Dedifferentiated amniotic fluid mesenchymal stem cell (primary cell): ENCODE data around the gene ARHGAP15.
A peak's percentile ranks its signal among the peaks of the same experiment; 100 is the strongest.

Source experiments
- DNase-seq: peaks from one replicate; pipeline ENCODE4 v3.0.0-alpha.2; 2016; ENCODE audit errors: extremely low spot score

The ARHGAP15 gene

GRCh38 chr2:143262389-143262788 lies 133.2 kb downstream of the ARHGAP15 start:
- DNase-seq, result no peak

- no peak for DNase-seq
These were observed 133.9 kb downstream of the ARHGAP15 start for GRCh38 chr2:143263066-143263625.

GRCh38 chr2:143264851-143265250 lies 135.6 kb downstream of the ARHGAP15 start:
- peak; percentile 95 for DNase-seq

GRCh38 chr2:143279672-143280071 lies 150.5 kb downstream of the ARHGAP15 start:
- no peak for DNase-seq

- no peak for DNase-seq
These were observed 151.0 kb downstream of the ARHGAP15 start for GRCh38 chr2:143280097-143280757.

- no peak for DNase-seq
These were observed 153.5 kb downstream of the ARHGAP15 start for GRCh38 chr2:143282684-143283083.

- no peak for DNase-seq
These were observed 155.0 kb downstream of the ARHGAP15 start for GRCh38 chr2:143284087-143284675.

GRCh38 chr2:143289025-143289424 lies 159.8 kb downstream of the ARHGAP15 start:
- DNase-seq, result no peak

- no peak for DNase-seq
These were observed 161.0 kb downstream of the ARHGAP15 start for GRCh38 chr2:143290221-143290620.

- no peak for DNase-seq
These were observed 164.8 kb downstream of the ARHGAP15 start for GRCh38 chr2:143294068-143294467.

- no peak for DNase-seq
These were observed 166.9 kb downstream of the ARHGAP15 start for GRCh38 chr2:143296089-143296488.

GRCh38 chr2:143297182-143297581 lies 168.0 kb downstream of the ARHGAP15 start:
- DNase-seq, result no peak

- DNase-seq, result no peak
These were observed 171.3 kb downstream of the ARHGAP15 start for GRCh38 chr2:143300536-143300935.

- no peak for DNase-seq
These were observed 182.2 kb downstream of the ARHGAP15 start for GRCh38 chr2:143311426-143311825.

- no peak for DNase-seq
These were observed 183.2 kb downstream of the ARHGAP15 start for GRCh38 chr2:143312441-143312840.

GRCh38 chr2:143313861-143314260 lies 184.6 kb downstream of the ARHGAP15 start:
- DNase-seq, result no peak

- DNase-seq, result no peak
These were observed 192.8 kb downstream of the ARHGAP15 start for GRCh38 chr2:143321994-143322393.

GRCh38 chr2:143329288-143329687 lies 200.1 kb downstream of the ARHGAP15 start:
- no peak for DNase-seq

GRCh38 chr2:143333168-143333791 lies 204.1 kb downstream of the ARHGAP15 start:
- DNase-seq, result no peak

GRCh38 chr2:143333847-143334246 lies 204.6 kb downstream of the ARHGAP15 start:
- no peak for DNase-seq

GRCh38 chr2:143334837-143335236 lies 205.6 kb downstream of the ARHGAP15 start:
- DNase-seq, result peak; percentile 33

- DNase-seq, result no peak
These were observed 207.5 kb downstream of the ARHGAP15 start for GRCh38 chr2:143336719-143337210.

GRCh38 chr2:143341478-143341877 lies 212.3 kb downstream of the ARHGAP15 start:
- DNase-seq, result no peak
